Left ventricle myocardium superior (tissue), 1 donor: Measurements from ENCODE around the gene RIPPLY1. TPM values are rescaled to one million over a fixed set of nuclear protein-coding genes. Genes with fewer than 3 reads are reported as not detected.

Experiments used
- ATAC-seq: fragments of 200-7000 bp; cut with Tn5 transposase; one replicate; pipeline ENCODE4 v1.9.1; 2020; ENCODE audit warnings: mild to moderate bottlenecking, moderate library complexity
- DNase-seq: peaks from one replicate; pipeline ENCODE4 v3.0.0-alpha.2; 2020
- intact Hi-C: fragments of 100-400 bp; cut with micrococcal nuclease; formaldehyde crosslinking; loops from one replicate; pipeline ENCODE4 v1.11.0; 2022
- long read RNA-seq: library from polyadenylated mRNA; unstranded; transcript quantifications from one replicate; pipeline ENCODE4 v2.0.0, GENCODE V29; 2021
- total RNA-seq: library from RNA; stranded (reverse); fragmentation: NEBNext Ultra II Directional; extraction: Animal tissue kit (Norgen Biotek cat#: 25700); gene quantifications from one replicate; pipeline ENCODE4 v1.2.1, GENCODE V29; 2021
- donor health status: DM: no; HTN: yes; CAD: no; lungs with severe emphysema.

Gene RIPPLY1, protein sequence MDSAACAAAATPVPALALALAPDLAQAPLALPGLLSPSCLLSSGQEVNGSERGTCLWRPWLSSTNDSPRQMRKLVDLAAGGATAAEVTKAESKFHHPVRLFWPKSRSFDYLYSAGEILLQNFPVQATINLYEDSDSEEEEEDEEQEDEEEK
- total RNA-seq: not detected
- long read RNA-seq: 0 reads

DNA sequence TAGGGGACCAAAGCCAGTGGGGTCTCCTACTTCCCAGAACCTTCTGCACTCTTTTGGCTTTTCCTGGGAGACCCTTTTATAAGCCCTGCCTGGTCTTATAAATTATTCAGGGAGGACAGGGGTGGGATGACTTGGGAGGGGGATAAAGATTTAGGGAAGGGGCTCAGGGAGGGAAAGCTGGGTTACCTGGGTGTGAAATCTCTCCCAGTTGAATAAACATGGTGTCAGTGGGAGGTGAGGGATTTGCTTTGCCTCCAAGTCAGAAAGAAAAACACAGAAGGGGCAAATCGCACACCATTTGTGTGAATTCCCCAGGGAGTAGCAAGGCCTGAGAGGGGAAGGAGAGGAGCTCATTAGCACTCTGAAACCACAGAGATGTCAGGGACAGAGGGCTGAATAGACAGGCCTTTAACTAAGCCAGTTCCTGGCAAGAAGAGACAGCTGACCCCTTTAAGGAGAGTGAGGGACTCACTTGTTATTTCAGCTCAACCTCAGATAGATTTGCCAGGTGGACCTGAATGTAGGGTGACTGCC is at the start of gene RIPPLY1:
TSS of gene RIPPLY1 (minus strand) at position 51 of the 534 bp plus-strand sequence. CDS start 54 bp downstream, outside the sequence.
- DNase-seq (no peak), ATAC-seq (no peak)
- intact Hi-C loops: no loop called here

DNA sequence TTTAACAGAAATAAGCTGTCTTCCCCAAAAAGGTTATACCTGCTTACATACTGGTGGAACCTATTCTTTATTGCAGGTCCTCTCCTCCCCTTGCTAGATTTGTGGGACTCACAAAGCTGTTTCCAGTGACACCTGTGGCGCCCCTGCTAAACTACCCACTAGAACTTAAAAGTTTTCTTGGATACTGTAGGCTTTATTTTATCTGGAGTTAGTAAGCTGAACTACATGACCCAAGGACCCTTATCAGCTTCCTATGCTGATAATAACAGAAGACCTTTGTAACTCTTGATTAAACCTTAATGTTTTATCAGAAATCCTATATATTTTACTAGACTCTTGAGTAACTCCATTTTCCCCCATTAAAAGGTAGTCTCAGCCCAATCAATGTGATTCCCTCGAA is 49.4 kb upstream of the RIPPLY1 start:
- ATAC-seq (no peak), DNase-seq (no peak)
- intact Hi-C loops: loop anchor here (5.0 kb wide), 1 partner anchor 60 kb away; no protein-coding TSS in a partner anchor

DNA sequence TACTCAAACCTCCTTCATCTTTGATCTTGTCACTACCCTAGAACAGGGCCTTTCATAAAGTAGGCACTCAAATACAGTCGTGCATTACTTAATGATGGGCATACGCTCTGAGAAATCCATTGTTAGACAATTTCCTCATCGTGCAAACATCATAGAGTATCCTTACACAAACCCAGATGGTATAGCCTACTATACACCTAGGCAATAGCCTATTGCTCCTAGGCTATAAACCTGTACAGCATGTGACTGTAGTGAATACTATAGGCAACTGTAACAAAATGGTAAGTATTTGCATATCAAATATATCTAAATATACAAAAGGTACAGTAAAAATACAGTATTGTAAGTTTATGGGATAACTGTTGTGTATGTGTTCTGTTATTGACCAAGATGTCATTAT is 48.9 kb upstream of the RIPPLY1 start:
- intact Hi-C loops: loop anchor here (5.0 kb wide), 1 partner anchor 60 kb away; no protein-coding TSS in a partner anchor
- DNase-seq (no peak), ATAC-seq (no peak)

DNA sequence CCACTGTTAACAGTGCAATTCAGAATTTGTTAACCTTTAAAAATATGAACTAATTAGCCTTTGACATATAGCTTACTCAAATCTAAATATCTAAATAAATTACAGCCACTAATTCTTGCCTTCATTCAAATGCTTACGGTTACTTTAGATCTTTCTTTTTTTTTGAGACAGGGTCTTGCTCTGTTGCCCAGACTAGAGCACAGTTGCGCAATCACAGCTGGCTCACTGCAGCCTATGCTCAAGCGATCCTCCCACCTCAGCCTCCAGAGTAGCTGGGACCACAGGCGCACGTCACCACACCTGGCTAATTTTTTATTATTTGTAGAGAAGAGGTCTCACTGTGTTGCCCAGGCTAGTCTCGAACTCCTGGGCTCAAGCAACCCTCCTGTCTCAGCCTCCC is 48.1 kb upstream of the RIPPLY1 start:
- ATAC-seq (no peak), DNase-seq (no peak)
- intact Hi-C loops: loop anchor here (5.0 kb wide), 1 partner anchor 59 kb away; no protein-coding TSS in a partner anchor

DNA sequence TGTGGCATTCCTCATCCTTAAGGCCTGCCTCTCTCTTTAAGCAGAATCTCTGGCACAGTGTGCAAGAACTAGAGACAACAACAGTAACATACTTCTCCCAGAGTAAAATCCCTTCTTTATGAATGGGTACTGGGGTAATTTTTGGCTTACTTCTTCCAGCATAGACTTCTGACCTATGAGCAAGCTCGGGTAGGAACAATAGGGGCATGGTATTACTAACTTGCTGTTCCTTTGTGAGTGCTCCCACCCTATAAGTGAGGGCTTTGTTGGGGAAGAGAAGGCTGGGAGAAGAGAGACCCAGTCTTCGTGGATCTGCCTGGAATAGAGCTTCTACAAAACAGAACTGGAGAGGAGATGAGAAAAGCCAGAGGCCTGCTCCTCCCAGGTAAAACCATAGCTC is 47.2 kb upstream of the RIPPLY1 start:
- DNase-seq: no peak
- intact Hi-C loops: loop anchor here (5.0 kb wide), 1 partner anchor 58 kb away; no protein-coding TSS in a partner anchor
- ATAC-seq: no peak

DNA sequence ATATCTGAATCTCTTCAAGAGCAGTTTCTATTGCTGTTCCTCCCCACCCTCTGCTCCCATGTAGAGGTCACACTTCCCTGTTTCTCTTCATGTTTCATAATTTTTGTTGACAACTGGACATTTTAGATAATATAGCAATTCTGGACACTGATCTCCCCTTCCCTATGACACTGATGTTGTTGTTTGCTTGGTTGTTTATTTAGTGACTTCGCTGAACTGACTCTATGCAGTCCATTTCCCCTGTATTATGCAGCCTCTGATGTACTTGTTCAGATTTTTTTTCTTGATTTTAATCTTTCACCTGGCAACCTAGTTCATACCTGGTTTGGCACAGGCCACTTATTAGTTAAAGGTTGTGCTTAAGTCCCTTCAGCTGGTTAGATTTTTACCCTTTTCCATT is 46.2 kb upstream of the RIPPLY1 start:
- intact Hi-C loops: no loop called here
- ATAC-seq (no peak), DNase-seq (no peak)

DNA sequence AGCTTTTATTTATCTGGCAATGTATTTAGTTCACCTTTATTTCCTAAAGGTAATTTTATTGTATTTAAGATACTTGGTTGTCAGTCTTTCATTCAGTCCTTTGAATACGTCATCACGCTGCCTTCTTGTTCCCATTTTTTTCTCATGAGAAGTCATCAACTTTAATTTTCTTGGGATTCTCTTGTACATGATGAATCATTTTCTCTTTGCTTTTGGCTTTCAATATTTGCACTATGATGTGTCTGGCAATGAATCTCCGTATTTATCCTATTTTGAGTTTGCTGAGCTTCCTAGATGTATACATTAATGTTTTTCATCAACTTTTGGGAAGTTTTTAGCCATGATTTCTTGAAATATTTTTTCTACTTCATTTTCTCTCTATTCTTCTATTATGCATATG is 45.5 kb upstream of the RIPPLY1 start:
- intact Hi-C loops: no loop called here
- no peak for DNase-seq
- no peak for ATAC-seq

DNA sequence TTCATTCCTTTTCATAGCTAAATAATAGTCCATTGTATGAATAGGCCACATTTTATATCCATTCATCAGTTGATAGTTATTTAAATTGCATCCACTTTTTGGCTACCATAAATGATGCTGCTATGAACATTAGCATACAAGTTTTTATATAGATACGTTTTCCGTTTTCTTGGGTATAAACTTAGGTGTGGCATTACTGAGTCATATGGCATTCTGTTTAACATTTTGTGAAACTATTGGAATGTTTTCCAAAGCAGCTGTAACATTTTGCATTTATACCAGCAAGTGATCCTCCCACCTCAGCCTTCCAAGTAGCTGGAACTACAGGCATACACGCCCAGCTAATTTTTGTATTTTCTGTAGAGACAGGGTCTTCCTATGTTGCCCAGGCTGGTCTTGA is 43.3 kb upstream of the RIPPLY1 start:
- DNase-seq (no peak), ATAC-seq (no peak)
- intact Hi-C loops: no loop called here

DNA sequence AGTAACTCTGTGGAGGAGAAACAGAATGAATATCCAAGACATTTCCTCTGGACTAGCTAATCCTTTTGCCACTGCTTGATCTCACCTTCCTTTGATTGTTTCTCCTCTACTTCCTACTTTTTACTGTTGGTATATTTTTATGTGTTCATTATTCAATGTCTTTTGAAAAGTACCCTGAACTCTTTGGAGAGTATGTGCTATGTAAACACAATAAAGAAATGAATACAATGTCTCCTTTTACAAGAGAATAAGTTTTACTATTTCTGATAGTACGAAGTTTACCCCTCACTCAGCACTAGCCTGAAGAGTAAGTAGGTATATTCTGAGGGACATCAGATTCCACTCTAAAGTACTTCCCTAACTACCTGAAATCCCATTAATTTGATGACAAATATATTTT is 36.9 kb upstream of the RIPPLY1 start:
- no peak for ATAC-seq
- intact Hi-C loops: no loop called here

DNA sequence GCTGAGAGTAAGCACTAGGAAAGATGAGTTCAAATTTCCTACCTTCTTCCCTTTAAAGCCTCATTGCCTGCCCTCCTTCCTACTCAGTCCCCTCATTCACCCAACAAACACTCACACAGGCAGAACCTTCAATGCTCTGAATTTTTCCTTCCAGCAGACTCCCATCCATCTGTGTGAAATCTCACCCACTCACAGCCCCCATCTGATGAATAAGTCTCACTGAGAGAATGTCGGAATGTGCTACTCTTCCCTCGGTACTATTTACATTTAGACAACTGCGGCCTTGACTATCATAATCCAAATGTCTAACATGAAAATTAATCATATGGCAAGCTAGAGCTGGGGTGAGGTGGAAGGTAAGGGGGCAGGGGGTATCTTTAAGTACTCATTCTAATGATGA is 36.4 kb upstream of the RIPPLY1 start:
- intact Hi-C loops: no loop called here
- ATAC-seq (no peak), DNase-seq (no peak)

More for the DNA sequence above, 36.9 kb upstream of the RIPPLY1 start:
- no peak for DNase-seq

DNA sequence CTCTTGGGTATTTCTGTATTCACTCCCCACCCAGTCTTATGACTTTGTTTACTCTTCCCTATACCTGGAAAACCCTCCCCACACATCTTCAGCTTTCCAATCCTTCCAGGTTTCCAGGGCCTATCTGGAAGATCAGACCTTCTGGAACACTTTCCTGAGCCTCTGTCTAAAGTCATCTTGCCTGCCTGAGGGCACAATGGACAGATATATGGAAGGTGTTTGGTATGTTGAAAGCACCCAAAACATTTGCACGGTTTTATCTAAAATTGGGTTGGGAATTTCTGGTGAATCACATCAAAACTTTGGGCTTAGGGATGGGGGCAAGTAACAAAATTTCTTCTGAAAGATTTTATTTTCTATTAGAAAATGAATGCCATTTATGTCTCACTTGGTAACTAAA is 33.1 kb upstream of the RIPPLY1 start:
- ATAC-seq (no peak), DNase-seq (no peak)
- intact Hi-C loops: no loop called here

DNA sequence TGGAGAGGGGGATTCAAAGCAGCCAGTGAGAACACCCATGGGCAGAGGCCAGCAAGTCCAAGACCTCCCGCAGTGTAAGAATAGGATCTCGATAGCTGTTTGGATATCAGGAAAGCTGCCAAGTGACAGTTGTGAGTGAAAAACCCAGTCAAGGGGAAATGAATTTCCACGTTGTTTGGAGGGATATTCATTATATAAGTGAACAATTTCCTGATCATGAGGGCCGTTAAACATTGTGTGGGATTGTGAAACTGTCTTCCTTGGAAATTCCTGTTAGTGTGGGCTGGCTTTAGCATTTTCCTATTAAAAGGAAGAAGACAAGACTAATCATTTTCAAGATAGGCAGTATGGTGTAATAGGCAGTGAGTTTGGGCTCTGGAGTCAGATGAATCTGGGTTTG is 32.0 kb upstream of the RIPPLY1 start:
- DNase-seq (no peak), ATAC-seq (no peak)
- intact Hi-C loops: no loop called here

DNA sequence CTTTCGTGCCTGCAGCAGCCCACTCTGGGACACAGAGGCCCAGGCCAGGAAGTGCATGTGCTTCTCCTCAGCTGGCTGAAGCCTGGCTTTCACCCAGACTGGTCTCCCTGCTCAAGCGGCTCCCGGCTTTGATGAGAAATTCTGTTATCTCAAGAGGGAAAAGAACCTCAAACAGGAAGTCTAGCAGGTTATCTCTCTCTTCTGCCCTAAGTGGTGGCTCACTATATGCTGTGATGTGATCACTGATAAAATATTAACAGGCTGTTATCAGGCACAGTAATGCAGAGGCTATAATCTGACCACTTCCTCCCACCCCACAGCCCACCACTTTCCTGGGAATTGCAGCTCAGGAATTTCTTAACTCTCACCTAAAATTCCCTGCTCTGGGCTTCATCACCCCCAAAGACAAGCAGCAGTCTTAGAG is 30.4 kb upstream of the RIPPLY1 start:
- DNase-seq (peak; percentile 23), ATAC-seq (peak; percentile 61)
- intact Hi-C loops: no loop called here

DNA sequence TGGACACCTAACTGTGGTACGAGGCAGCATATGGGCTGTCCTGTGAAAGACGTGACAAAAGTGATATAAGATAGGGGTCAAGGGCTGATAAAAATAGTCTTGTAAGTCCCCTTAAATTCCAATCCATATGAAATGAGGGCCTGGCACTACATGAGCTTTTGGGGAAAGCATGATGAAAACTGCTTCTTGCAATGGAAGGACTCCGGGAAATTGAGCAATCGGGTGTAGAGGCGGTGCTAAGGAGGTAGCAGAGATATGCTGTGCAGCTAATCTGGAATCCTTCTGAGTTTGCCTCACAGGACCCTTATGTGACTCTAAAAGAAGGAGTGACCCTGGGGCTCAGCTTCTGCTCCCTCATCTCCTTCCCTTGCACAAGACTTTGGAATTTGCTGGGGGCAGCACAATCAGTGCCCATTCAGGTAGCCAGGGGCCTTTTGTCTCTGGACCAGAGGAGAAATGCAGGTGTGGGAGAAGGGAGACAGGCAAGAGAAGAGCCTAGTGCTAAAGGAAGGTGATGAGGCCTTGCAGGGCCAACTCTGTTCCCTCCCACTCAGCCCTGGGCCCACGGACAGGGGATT is 29.9 kb upstream of the RIPPLY1 start:
- ATAC-seq: peak; percentile 68
- DNase-seq: no peak
- intact Hi-C loops: no loop called here

DNA sequence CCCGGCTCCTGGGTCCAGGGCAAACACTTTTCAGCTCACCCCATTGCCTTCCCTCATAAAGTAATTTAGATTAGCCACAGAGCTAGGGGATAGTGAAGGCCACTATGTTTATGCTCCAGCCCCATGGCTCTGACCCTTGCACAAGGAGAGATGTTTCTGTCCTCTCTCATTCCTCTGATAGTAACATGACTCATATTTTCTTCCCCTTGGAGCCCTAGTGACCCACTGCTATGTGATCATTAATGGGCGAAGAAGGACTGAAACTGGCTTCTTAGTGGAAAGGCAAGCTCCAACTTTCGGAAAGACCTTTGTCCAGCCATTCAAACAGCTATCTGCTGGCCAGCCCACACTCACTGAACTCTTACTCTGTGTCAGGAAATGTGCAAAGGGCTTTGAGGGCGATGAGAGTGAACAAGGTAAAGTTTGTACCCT is 29.4 kb upstream of the RIPPLY1 start:
- ATAC-seq (peak; percentile 73), DNase-seq (no peak)
- intact Hi-C loops: no loop called here

DNA sequence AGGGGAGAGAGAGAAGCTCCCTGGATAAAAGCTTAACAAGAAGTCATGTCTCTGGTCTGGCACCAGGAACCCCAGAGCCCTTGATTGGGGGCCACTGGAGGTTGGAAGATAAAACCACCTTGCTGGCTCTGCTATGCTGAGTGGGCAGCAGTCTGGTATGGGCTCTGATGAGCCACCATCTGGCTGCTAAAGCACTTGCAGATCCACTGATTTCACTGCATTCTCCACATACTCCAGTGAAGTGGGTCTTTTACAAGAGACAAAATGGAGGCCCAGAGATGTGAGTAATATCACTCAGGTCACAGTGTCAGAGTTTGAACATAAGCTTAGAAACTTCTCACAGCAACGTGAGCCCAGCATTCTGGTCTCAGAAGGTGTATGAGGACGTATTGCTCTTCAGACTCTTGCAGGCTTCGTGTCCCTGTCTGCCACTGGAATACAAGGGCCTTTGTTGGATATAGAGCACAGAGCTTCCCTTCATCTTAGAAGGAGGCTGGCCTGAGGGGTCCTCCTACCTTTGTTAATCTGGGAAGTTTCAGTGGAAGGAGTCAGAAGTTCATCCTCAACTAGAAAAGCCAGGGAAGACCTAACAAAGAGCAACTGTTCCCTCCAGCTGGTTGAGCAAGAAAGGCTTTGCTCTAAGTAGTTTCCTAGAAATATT is 28.8 kb upstream of the RIPPLY1 start:
- ATAC-seq (no peak), DNase-seq (no peak)
- intact Hi-C loops: no loop called here

DNA sequence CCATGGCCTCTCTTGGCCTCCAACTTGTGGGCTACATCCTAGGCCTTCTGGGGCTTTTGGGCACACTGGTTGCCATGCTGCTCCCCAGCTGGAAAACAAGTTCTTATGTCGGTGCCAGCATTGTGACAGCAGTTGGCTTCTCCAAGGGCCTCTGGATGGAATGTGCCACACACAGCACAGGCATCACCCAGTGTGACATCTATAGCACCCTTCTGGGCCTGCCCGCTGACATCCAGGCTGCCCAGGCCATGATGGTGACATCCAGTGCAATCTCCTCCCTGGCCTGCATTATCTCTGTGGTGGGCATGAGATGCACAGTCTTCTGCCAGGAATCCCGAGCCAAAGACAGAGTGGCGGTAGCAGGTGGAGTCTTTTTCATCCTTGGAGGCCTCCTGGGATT is 25.1 kb upstream of the RIPPLY1 start:
- DNase-seq (no peak), ATAC-seq (no peak)
- intact Hi-C loops: no loop called here

DNA sequence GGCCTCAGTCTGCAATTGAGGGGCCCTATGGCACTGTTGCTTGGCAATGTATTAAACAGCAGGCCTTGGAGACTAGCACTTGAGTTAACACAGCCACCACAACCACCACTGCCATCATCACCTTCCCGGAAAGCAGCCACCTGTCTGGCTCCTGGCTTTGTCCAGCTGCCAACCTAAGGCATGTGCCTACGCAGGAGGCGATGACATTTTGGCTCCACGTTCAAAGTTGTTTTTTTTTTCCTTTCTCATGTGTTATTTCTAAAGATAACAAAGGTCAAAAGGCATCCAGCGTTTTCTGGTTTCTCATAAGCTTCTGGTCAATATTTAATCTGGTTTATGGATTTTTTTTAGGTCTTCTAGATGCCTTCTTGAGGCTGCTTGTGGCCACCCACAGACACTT is 24.6 kb upstream of the RIPPLY1 start:
- intact Hi-C loops: no loop called here
- DNase-seq: no peak
- ATAC-seq: no peak

DNA sequence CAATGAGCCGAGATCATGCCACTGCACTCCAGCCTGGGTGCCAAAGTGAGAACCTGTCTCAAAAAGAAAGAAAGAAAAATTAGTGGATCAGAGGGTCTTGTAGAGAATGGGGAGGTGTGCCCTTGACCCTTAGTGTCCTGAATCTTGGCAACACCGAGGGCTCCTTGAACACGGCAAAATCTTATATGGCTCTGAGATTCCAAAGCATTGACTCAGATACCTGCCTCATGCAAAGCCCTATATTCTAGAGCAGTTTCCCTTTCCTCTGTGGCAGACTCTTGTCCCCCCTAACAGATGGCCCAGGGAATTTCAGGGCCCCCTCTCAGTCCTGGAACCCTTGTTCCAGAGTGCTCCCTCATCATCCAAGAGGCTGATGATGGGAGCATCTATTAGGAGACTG is 23.9 kb upstream of the RIPPLY1 start:
- DNase-seq (no peak), ATAC-seq (no peak)
- intact Hi-C loops: no loop called here

DNA sequence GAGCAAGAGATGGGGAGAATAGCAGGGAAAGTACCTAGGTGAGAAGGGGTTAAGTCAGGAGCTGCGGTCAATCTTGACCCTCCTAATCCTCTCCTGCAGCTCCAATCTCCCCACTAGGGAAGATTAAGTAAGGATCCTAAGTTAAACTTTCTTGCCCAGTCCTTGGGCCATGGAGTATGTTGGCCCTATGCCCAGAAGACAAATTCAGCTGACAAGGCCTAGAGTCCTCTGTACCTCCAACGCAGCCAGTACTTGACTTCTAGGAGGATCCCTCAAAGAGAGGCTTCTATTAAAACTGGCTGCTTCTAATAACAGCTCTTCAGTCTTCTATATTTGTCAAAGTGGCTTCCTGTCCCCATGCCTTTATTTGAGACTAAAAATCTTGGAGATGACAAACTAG is 18.5 kb upstream of the RIPPLY1 start:
- intact Hi-C loops: no loop called here
- ATAC-seq (no peak), DNase-seq (no peak)
